Endothelial cell (in vitro differentiated cells): Measurements from ENCODE around the gene LRIG2. TPM values are rescaled to one million over a fixed set of nuclear protein-coding genes. Genes with fewer than 3 reads are reported as not detected.
"Not testable (repeated sequence)": the region's sequence is repeated elsewhere in the genome, so short reads cannot be mapped to it uniquely, and the experiment has no call there.

Experiments
- DNase-seq: peaks from one replicate; pipeline ENCODE4 v3.0.0; 2021; ENCODE audit warnings: low spot score
- H3K27ac Mint-ChIP-seq: one replicate; pipeline ENCODE4 v1.8.0; 2021; ENCODE audit warnings: mixed read lengths, inconsistent platforms; ENCODE audit not compliant: unreplicated experiment
- H3K27me3 Mint-ChIP-seq: one replicate; pipeline ENCODE4 v1.8.0; 2021; ENCODE audit warnings: mild to moderate bottlenecking, moderate library complexity, mixed read lengths, inconsistent platforms; ENCODE audit not compliant: unreplicated experiment
- H3K36me3 Mint-ChIP-seq: one replicate; pipeline ENCODE4 v1.8.0; 2021; ENCODE audit warnings: mild to moderate bottlenecking, low read depth, mixed read lengths, inconsistent platforms; ENCODE audit not compliant: unreplicated experiment
- H3K4me1 Mint-ChIP-seq: one replicate; pipeline ENCODE4 v1.8.0; 2021; ENCODE audit warnings: mild to moderate bottlenecking, mixed read lengths, inconsistent platforms; ENCODE audit not compliant: unreplicated experiment
- H3K4me3 Mint-ChIP-seq: one replicate; pipeline ENCODE4 v1.8.0; 2021; ENCODE audit warnings: mild to moderate bottlenecking, mixed read lengths, inconsistent platforms; ENCODE audit not compliant: unreplicated experiment
- H3K9me3 Mint-ChIP-seq: one replicate; pipeline ENCODE4 v1.8.0; 2021; ENCODE audit warnings: mixed read lengths, inconsistent platforms; ENCODE audit not compliant: unreplicated experiment
- CTCF ChIP-seq: fragments of 200-600 bp; sonication (generic); IDR thresholded peaks from one replicate; pipeline ENCODE4 v1.5.0; 2021; ENCODE audit warnings: antibody characterized with exemption; ENCODE audit not compliant: unreplicated experiment
- total RNA-seq: library from RNA; stranded (reverse); fragmentation: NEBNext Ultra II Directional; extraction: Animal tissue kit (Norgen Biotek cat#: 25700); gene quantifications from one replicate; pipeline ENCODE4 v1.2.1, GENCODE V29; 2021; ENCODE audit not compliant: unreplicated experiment

Gene LRIG2
- total RNA-seq, 1 donor from 2014 or later, result 23.0 TPM

GRCh38 chr1:113072141-113072756, 749 bp upstream of the LRIG2 start:
- Mint-ChIP-seq H3K9me3 (no peaks in the 10 kb centered on the region), H3K27me3 (peaks cover 11% of the 10 kb centered on the region), H3K4me3 (peak overlapping the region; percentile 99), H3K36me3 (no peaks in the 10 kb centered on the region), H3K27ac (peak overlapping the region; percentile 92), H3K4me1 (peaks cover 24% of the 10 kb centered on the region)
- no peak for DNase-seq
- TF ChIP-seq CTCF, result no peak

GRCh38 chr1:113073479-113073950, 517 bp downstream of the LRIG2 start:
- TF ChIP-seq CTCF, result no peak
- peak; percentile 74 for DNase-seq
- H3K9me3 Mint-ChIP-seq, result no peaks in the 10 kb centered on the region
- H3K27ac Mint-ChIP-seq, result peak overlapping the region; percentile 92
- peak overlapping the region; percentile 99 for H3K4me3 Mint-ChIP-seq
- H3K4me1 Mint-ChIP-seq, result peaks cover 24% of the 10 kb centered on the region
- peaks cover 10% of the 10 kb centered on the region for H3K27me3 Mint-ChIP-seq
- H3K36me3 Mint-ChIP-seq, result peaks cover 4% of the 10 kb centered on the region

- no peak for DNase-seq
- Mint-ChIP-seq H3K36me3 (peaks cover 4% of the 10 kb centered on the region), H3K9me3 (no peaks in the 10 kb centered on the region), H3K4me3 (peak overlapping the region; percentile 99), H3K27ac (peak overlapping the region; percentile 92), H3K27me3 (peaks cover 10% of the 10 kb centered on the region), H3K4me1 (peaks cover 24% of the 10 kb centered on the region)
- no peak for TF ChIP-seq CTCF
Measured at GRCh38 chr1:113074237-113074636, 1.2 kb downstream of the LRIG2 start.

GRCh38 chr1:113077978-113078377, 5.0 kb downstream of the LRIG2 start:
- H3K4me3 Mint-ChIP-seq, H3K27ac Mint-ChIP-seq, H3K9me3 Mint-ChIP-seq, H3K27me3 Mint-ChIP-seq, DNase-seq: not testable (repeated sequence)
- H3K36me3 Mint-ChIP-seq, result peaks cover 11% of the 10 kb centered on the region
- peaks cover 19% of the 10 kb centered on the region for H3K4me1 Mint-ChIP-seq

GRCh38 chr1:113086541-113086940, 13.5 kb downstream of the LRIG2 start:
- Mint-ChIP-seq H3K27ac (no peak overlapping the region), H3K27me3 (no peaks in the 10 kb centered on the region), H3K4me3 (no peak overlapping the region), H3K36me3 (peaks cover 7% of the 10 kb centered on the region), H3K4me1 (no peaks in the 10 kb centered on the region), H3K9me3 (no peaks in the 10 kb centered on the region)
- no peak for TF ChIP-seq CTCF
- DNase-seq, result no peak
